Nephron (organoid): Measurements from ENCODE around the gene RELT.

Experiments used
- H3K27ac Mint-ChIP-seq, 3 experiments: 2 replicates each; pipeline ENCODE4 v1.8.0; 2020; ENCODE audit warnings: mixed read lengths in 3 of 3, mild to moderate bottlenecking in 2 of 3, moderate library complexity in 1 of 3
- H3K27me3 Mint-ChIP-seq: 2 replicates; pipeline ENCODE4 v1.8.0; 2021; ENCODE audit warnings: low read depth, mild to moderate bottlenecking, moderate library complexity, mixed read lengths
- H3K36me3 Mint-ChIP-seq: 2 replicates; pipeline ENCODE4 v1.8.0; 2020; ENCODE audit warnings: low read depth, mixed read lengths
- H3K4me1 Mint-ChIP-seq: 2 replicates; pipeline ENCODE4 v1.8.0; 2020; ENCODE audit warnings: mixed read lengths
- H3K4me3 Mint-ChIP-seq, 3 experiments: 2 replicates each; pipeline ENCODE4 v1.8.0; 2020; ENCODE audit warnings: mild to moderate bottlenecking in 3 of 3, mixed read lengths in 3 of 3, moderate library complexity in 2 of 3
- H3K9me3 Mint-ChIP-seq: 2 replicates; pipeline ENCODE4 v1.8.0; 2020; ENCODE audit warnings: mixed read lengths
- TF ChIP-seq, protein P1 (sequence below), 3 experiments: fragments of 200-600 bp; sonication (generic); IDR thresholded peaks; one replicate each; pipeline ENCODE4 v1.5.0; 2021; ENCODE audit warnings: antibody characterized with exemption in 3 of 3; ENCODE audit not compliant: unreplicated experiment in 3 of 3

The RELT gene

DNA sequence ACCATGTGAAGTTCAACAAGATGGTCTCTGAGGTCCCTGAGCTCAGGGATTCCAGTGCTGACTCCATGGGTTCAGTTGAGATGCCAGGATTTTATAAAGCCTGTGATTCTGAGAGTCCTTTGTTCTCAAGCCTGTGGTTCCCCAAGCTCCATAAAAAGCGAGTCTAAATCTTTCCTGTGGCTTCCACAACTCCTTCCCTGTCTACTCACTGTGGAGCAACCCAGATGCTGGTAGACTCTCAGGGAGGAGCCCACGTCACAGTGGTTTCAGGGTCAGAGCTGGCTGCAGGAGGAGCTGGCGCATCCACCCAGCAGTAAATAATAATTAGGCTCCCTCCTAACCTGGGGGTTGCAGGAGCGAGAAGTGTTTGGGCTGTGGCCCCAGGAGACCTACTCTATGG lies 2.0 kb upstream of the RELT start:
- peak overlapping the region in 2 of 3 experiments; percentile 19 to 24 for H3K27ac Mint-ChIP-seq
- H3K9me3 Mint-ChIP-seq = no peaks in the 10 kb centered on the region
- peaks cover 19% of the 10 kb centered on the region for H3K4me1 Mint-ChIP-seq
- TF ChIP-seq, protein P1, sequence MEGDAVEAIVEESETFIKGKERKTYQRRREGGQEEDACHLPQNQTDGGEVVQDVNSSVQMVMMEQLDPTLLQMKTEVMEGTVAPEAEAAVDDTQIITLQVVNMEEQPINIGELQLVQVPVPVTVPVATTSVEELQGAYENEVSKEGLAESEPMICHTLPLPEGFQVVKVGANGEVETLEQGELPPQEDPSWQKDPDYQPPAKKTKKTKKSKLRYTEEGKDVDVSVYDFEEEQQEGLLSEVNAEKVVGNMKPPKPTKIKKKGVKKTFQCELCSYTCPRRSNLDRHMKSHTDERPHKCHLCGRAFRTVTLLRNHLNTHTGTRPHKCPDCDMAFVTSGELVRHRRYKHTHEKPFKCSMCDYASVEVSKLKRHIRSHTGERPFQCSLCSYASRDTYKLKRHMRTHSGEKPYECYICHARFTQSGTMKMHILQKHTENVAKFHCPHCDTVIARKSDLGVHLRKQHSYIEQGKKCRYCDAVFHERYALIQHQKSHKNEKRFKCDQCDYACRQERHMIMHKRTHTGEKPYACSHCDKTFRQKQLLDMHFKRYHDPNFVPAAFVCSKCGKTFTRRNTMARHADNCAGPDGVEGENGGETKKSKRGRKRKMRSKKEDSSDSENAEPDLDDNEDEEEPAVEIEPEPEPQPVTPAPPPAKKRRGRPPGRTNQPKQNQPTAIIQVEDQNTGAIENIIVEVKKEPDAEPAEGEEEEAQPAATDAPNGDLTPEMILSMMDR (IDR thresholded peaks at IDR 0.05; ENCODE audit: unreplicated experiment in 3 of 3) = no peak
- peaks cover 7% of the 10 kb centered on the region for H3K27me3 Mint-ChIP-seq
- peak overlapping the region; percentile 25 to 45 (median 40) for H3K4me3 Mint-ChIP-seq
- H3K36me3 Mint-ChIP-seq = peaks cover 7% of the 10 kb centered on the region

DNA sequence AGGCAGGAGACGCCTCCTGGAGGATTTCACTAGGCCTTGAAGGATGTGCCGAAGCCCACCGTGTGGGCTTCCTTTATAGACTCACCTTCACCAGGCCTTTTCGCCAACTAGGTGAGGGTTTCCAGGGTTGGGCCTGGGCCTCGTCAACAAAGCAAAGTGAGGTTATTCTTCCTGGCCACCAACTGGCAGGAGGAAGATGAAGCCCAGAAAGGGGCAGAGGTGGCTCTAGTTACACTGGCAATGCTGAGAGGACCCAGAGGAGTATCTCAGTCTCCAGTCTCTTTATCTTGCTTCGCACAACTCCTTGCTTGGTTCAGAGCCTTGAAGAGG lies 404 bp upstream of the RELT start:
- TF ChIP-seq, protein P1 (IDR thresholded peaks at IDR 0.05; ENCODE audit: unreplicated experiment in 3 of 3) = no peak
- Mint-ChIP-seq H3K9me3 (no peaks in the 10 kb centered on the region), H3K36me3 (no peaks in the 10 kb centered on the region), H3K4me1 (peaks cover 20% of the 10 kb centered on the region), H3K27ac (peak overlapping the region; percentile 28 to 55 (median 42)), H3K4me3 (peak overlapping the region; percentile 81 to 84 (median 84)), H3K27me3 (peaks cover 12% of the 10 kb centered on the region)

DNA sequence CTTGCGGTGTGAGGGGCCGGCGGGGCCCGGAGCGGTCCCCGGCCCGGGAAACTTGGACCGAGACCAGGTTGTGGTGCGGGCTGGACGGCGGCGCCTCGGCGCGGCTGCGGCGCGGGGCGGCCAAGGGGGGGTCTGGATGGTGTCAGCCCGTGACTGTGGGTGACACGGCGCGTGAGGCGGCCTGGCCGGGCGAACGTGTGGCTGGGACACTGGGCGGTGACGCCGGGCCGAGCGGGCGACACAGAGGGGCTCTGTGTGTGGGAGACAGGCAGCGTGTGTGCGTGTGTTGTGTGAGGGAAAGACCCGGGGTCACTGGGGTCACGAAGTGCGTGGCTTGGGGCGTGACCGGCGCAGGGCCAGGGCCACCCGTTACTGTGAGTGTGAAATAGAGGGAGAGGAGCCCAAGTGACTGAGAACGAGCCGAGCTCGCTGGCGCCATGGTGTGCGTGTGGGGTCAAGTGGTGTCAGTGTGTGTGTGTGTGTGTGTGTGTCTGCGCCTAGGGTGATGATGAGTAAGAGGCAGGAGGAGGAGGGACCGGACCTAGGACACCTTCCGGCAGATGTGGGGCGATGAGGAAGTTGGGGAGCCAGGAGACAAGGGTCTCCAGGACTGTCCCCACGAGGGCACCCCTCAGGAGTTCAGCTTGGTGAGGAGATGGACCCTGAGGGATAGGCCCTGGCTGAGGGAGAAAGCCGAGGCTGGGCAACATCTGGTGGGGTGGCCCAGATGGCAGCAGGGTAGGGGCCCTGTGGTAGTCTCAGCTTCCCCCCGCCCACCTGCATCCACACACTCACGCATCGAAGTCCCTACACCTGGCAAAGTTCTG lies 817 bp downstream of the RELT start:
- Mint-ChIP-seq H3K27me3 (peaks cover 12% of the 10 kb centered on the region), H3K36me3 (no peaks in the 10 kb centered on the region), H3K27ac (peak overlapping the region in 1 of 3 experiments; percentile 77), H3K9me3 (no peaks in the 10 kb centered on the region), H3K4me3 (peak overlapping the region; percentile 80 to 85 (median 84)), H3K4me1 (peaks cover 20% of the 10 kb centered on the region)
- TF ChIP-seq, protein P1 (IDR thresholded peaks at IDR 0.05; ENCODE audit: unreplicated experiment in 3 of 3) = no peak

DNA sequence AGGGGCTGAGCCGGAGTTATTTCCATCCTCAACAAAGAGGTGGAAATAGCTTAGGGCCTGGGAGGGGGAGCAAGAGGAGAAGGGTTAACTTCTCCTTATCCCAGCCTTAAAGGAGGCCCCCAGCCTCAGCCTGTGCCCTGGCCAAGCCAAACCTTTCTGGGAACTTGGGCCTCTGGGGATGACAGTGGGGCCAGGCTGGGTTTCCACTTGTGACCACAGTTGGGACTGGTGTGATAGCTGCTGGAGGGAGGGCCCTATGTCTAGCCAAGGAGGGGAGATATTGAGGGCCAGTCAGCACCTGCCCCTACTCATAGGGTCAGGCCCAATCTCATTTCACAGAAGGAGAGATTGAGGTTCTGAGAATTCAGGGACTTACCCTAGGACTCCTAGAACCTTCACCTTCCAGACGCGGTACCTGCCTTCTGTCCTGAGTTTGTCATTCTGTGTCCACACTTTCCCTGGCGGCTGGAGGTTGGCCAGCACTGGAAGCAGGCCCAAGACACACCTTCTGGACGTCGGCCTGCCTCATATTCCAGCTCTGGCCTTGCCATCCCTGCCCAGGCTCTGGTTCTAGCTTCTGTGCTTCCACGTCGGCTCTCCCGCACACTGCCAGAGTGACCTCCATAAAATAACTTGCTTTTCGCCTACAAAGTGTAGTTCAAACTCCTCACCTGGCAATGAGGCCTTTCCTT lies 3.1 kb downstream of the RELT start:
- Mint-ChIP-seq H3K27me3 (peaks cover 9% of the 10 kb centered on the region), H3K36me3 (no peaks in the 10 kb centered on the region), H3K4me3 (peak overlapping the region; percentile 68 to 85 (median 80)), H3K27ac (peak overlapping the region in 1 of 3 experiments; percentile 66), H3K4me1 (peaks cover 30% of the 10 kb centered on the region), H3K9me3 (no peaks in the 10 kb centered on the region)
- TF ChIP-seq, protein P1 (IDR thresholded peaks at IDR 0.05; ENCODE audit: unreplicated experiment in 3 of 3) = no peak

DNA sequence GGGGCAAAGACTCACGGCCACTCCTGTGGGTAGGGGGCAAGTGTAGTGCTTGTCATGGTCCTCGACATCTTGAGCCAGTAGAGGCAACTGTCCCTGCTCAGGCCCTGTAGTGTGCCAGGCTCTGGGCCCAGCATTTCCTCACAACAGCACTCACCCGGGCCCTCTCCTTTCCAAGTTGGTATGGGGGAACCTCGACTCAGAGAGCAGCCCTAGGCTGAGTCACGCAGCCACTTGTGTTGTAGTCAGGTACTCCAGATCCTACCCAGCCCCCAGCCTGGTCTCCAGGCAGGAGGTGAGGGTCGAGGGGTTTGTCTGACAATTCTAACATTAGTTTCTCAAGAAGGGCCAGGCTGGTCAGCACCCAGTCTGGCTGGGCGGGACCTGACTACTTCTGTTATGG lies 4.1 kb downstream of the RELT start:
- Mint-ChIP-seq H3K4me3 (no peak overlapping the region), H3K4me1 (peaks cover 39% of the 10 kb centered on the region), H3K9me3 (no peaks in the 10 kb centered on the region), H3K27me3 (peaks cover 9% of the 10 kb centered on the region), H3K27ac (no peak overlapping the region), H3K36me3 (no peaks in the 10 kb centered on the region)
- TF ChIP-seq, protein P1 (IDR thresholded peaks at IDR 0.05; ENCODE audit: unreplicated experiment in 3 of 3) = no peak
